Measurements from ENCODE around the gene ABCG1.

The ABCG1 gene

DNA sequence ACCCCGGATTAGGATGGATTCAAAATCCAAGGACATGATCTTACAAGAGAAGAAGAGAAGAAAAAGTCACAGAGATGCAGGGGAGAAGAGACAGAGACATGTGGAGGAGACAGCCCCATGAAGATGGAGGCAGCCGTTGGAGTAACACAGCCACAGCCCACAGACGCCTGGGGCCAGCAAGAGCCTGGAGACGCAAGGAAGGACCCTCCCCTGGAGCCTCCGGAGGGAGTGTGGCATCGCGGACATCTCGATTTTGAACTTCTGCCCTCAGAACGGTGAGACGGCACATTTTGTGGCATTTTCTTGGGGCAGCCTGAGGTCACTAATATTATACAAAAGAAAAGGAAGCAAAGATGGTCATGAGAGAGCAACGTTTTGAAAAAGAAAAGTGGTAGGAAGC is 28.8 kb downstream of the ABCG1 start:
- Histone ChIP-seq H3K4me3 (ENCODE audit: low read depth, low read length) (no peak overlapping the region), H3K27ac (no peak overlapping the region), H3K27me3 (ENCODE audit: control insufficient read depth, insufficient read depth, low read length) (no peaks in the 10 kb centered on the region)

DNA sequence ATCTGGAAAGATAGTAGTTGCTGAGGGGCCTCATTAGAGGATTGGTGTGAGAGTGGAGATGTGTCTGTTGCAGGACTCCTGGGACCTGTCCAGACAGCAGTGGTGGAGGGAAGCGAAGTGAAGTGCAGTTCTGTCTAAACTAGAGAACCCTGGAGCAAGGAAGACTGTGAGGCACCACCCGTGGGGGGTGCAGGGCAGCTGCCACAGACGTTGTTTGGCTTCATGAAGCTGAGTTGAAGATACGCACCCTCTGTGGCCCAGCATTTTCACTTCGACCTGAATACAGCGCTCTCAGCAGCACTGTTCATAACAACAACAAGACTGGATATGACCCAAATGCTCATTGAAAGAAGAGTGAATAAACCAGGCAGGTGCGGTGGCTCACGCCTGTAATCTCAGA is 29.3 kb downstream of the ABCG1 start:
- no peaks in the 10 kb centered on the region for H3K27me3 ChIP-seq (ENCODE audit: control insufficient read depth, insufficient read depth, low read length)
- peaks cover 5% of the 10 kb centered on the region for H3K4me1 ChIP-seq
- H3K79me2 ChIP-seq = peaks cover 3% of the 10 kb centered on the region
- no peak overlapping the region for H2AFZ ChIP-seq
- H3K9me3 ChIP-seq (ENCODE audit: control insufficient read depth, low read length) = no peaks in the 10 kb centered on the region
- no peak overlapping the region for H3K27ac ChIP-seq
- H3K36me3 ChIP-seq (ENCODE audit: control insufficient read depth, insufficient read depth, low read length) = no peaks in the 10 kb centered on the region
- H3K4me2 ChIP-seq (ENCODE audit: low read length) = no peak overlapping the region
- H3K4me3 ChIP-seq (ENCODE audit: low read depth, low read length) = no peak overlapping the region
- TF ChIP-seq, protein P1, sequence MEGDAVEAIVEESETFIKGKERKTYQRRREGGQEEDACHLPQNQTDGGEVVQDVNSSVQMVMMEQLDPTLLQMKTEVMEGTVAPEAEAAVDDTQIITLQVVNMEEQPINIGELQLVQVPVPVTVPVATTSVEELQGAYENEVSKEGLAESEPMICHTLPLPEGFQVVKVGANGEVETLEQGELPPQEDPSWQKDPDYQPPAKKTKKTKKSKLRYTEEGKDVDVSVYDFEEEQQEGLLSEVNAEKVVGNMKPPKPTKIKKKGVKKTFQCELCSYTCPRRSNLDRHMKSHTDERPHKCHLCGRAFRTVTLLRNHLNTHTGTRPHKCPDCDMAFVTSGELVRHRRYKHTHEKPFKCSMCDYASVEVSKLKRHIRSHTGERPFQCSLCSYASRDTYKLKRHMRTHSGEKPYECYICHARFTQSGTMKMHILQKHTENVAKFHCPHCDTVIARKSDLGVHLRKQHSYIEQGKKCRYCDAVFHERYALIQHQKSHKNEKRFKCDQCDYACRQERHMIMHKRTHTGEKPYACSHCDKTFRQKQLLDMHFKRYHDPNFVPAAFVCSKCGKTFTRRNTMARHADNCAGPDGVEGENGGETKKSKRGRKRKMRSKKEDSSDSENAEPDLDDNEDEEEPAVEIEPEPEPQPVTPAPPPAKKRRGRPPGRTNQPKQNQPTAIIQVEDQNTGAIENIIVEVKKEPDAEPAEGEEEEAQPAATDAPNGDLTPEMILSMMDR (IDR thresholded peaks at IDR 0.05) = no peak
- H3K9ac ChIP-seq = no peak overlapping the region

More for the DNA sequence above, 28.8 kb downstream of the ABCG1 start:
- Histone ChIP-seq H3K4me1 (peaks cover 5% of the 10 kb centered on the region), H3K36me3 (ENCODE audit: control insufficient read depth, insufficient read depth, low read length) (no peaks in the 10 kb centered on the region), H3K79me2 (peaks cover 3% of the 10 kb centered on the region), H3K4me2 (ENCODE audit: low read length) (no peak overlapping the region), H2AFZ (no peak overlapping the region), H3K9ac (no peak overlapping the region), H3K9me3 (ENCODE audit: control insufficient read depth, low read length) (no peaks in the 10 kb centered on the region)
- TF ChIP-seq, protein P1 (IDR thresholded peaks at IDR 0.05) = no peak

DNA sequence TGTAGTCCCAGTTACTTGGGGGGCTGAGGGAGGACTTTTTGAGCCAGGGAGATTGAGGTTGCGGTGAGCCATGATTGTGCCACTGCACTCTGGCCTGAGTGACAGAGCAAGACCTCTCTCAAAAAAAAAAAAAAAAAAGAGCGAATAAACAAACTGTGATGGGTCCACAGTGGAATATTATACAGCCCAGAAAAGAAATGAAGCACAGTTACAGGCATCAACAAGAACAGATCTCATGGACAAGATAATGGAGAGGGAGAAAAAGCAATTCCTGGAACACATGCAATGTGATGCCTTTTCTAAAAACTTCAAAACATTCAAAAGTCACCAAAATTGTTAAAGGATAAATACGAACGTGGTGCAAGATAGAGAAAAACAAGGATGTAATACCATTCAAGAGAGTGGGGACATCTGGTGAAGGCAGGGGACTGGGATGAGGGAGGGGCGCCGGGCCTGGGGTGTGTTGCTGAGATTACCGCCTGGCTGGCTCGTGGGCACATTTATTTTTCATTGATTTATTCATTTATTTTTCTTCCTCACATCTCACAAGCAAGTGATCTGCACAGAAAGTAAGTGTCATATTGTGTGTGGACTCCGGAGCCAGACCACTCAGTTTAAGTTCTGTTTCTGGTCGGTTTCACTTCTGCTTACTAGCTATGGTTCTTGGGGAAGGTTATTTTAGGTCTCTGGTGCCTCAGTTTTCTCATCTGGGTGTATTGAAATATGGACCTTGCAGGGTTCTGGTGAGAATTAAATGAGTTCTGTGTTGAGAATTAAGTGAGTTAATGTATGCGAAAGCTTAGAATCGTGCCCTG is 30.1 kb downstream of the ABCG1 start:
- Histone ChIP-seq H3K9me3 (ENCODE audit: control insufficient read depth, low read length) (no peaks in the 10 kb centered on the region), H2AFZ (no peak overlapping the region), H3K79me2 (peaks cover 3% of the 10 kb centered on the region), H3K4me1 (peaks cover 5% of the 10 kb centered on the region), H3K4me3 (ENCODE audit: low read depth, low read length) (no peak overlapping the region), H3K27ac (no peak overlapping the region), H3K9ac (no peak overlapping the region), H3K27me3 (ENCODE audit: control insufficient read depth, insufficient read depth, low read length) (no peaks in the 10 kb centered on the region), H3K4me2 (ENCODE audit: low read length) (no peak overlapping the region), H3K36me3 (ENCODE audit: control insufficient read depth, insufficient read depth, low read length) (no peaks in the 10 kb centered on the region)
- TF ChIP-seq, protein P1 (IDR thresholded peaks at IDR 0.05) = no peak

DNA sequence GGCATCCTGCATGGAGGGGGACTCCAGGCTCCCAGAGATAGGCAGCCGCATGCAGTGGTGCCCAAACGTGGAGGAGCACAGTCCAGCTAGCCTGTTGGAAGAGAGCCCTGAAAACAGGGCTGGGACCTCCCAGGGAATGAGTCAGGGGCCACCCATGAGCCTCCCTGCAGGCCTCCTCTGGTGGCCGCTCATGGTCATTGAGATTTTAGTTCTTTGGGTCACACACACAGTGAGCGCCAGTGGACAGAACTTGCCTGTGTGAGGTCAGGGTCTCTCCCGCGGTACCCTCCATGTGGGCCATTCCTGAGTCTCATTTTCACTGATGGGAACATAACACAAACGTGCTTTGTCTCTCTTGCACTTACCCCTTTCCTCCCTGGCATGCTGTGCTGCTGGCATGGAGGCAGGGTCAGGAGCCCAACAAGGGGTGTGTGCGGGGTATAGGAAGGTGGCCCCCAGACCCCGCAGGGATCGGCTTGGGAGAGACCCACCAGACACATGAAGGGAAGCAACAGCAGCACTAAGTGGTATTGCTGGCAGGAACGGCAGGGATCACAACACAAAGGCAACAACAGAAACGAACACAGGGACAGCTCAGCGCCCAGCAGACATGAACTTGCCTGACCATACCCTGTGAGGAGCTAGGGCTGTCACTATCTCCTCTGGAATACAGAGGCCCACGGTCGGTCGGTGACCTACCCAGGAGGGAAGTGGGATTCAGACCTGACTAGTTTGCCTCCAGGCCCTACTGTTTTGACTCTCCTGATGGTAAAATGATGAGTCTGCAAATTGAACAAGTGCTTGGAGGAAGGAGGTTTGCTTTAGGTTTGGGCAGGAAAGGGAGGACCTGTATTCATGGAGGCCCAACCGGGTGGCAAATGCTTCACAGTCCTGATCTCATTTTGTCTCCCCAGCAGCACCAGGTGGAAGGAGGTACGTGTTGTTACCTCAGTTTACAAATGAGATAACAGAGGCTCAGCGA is 31.8 kb downstream of the ABCG1 start:
- no peak overlapping the region for H3K4me2 ChIP-seq (ENCODE audit: low read length)
- H3K9ac ChIP-seq = no peak overlapping the region

More for the DNA sequence above, 31.8 kb downstream of the ABCG1 start:
- Histone ChIP-seq H3K4me1 (peaks cover under 1% of the 10 kb centered on the region), H3K4me3 (ENCODE audit: low read depth, low read length) (no peak overlapping the region), H3K27ac (no peak overlapping the region), H2AFZ (no peak overlapping the region), H3K79me2 (peaks cover 3% of the 10 kb centered on the region), H3K27me3 (ENCODE audit: control insufficient read depth, insufficient read depth, low read length) (no peaks in the 10 kb centered on the region), H3K9me3 (ENCODE audit: control insufficient read depth, low read length) (no peaks in the 10 kb centered on the region), H3K36me3 (ENCODE audit: control insufficient read depth, insufficient read depth, low read length) (no peaks in the 10 kb centered on the region)
- TF ChIP-seq, protein P1 (IDR thresholded peaks at IDR 0.05) = no peak

Data from parathyroid adenoma (tissue), 2 donors.